Spinal cord (tissue), 10 donors: ENCODE data around the gene CDS1. TPM values are rescaled to one million over a fixed set of nuclear protein-coding genes. Genes with fewer than 3 reads are reported as not detected.
"Not testable (repeated sequence)": the region's sequence is repeated elsewhere in the genome, so short reads cannot be mapped to it uniquely, and the experiment has no call there.

Experiments
- DNase-seq, 6 donors: peaks; one replicate each; pipeline versions ENCODE4 v3.0.0 to v3.0.0-alpha.2; 2013 to 2015; ENCODE audit warnings: low spot score in 6 of 6, low read depth in 4 of 6
- H3K27ac ChIP-seq: one replicate; pipeline ENCODE4 v1.5.1; 2013; ENCODE audit warnings: low read depth, low read length, control low read depth
- H3K27me3 ChIP-seq: one replicate; pipeline ENCODE4 v1.6.1; 2013; ENCODE audit warnings: low read length; ENCODE audit not compliant: control insufficient read depth, insufficient read depth
- H3K36me3 ChIP-seq: one replicate; pipeline ENCODE4 v1.6.1; 2013; ENCODE audit warnings: low read length; ENCODE audit not compliant: control insufficient read depth, insufficient read depth
- H3K4me1 ChIP-seq: one replicate; pipeline ENCODE4 v1.6.1; 2013; ENCODE audit warnings: low read length; ENCODE audit not compliant: control insufficient read depth, insufficient read depth
- H3K4me3 ChIP-seq: one replicate; pipeline ENCODE4 v1.5.1; 2013; ENCODE audit warnings: low read depth, low read length, control low read depth
- H3K9me3 ChIP-seq: one replicate; pipeline ENCODE4 v1.6.1; 2013; ENCODE audit warnings: low read length; ENCODE audit not compliant: control insufficient read depth, insufficient read depth
- WGBS: methylation state at CpG from one replicate; pipeline ENCODE4 v1.1.5; 2013; ENCODE audit warnings: missing lambda C conversion rate; ENCODE audit not compliant: insufficient coverage; 5-methylcytosine and 5-hydroxymethylcytosine counted together
- long read RNA-seq, 4 donors: transcript quantifications; one replicate each; lab custom pipeline, GENCODE V29; 2026
- polyA plus RNA-seq, 2 donors: library from polyadenylated mRNA; unstranded; fragments of 120-200 nt; gene quantifications; one replicate each; pipeline ENCODE4 v1.2.1, GENCODE V29; 2013; ENCODE audit not compliant: insufficient read length in 2 of 2
- total RNA-seq, 2 donors: library from RNA; depleted of rRNA in 1 of 2; stranded (reverse); fragments of 120-200 nt in 1 of 2; fragments of >200 nt in 1 of 2; gene quantifications; one replicate each; pipeline versions ENCODE4 v1.2.3 to v1.2.4, GENCODE V29; 2013 to 2014
- donor health status: healthy.

Gene CDS1
- 10 to 100 TPM in 1 of 2 donors, 1 to 10 TPM in 1; 9.6 to 18.8 TPM for total RNA-seq
- 10 to 100 TPM; 15.4 to 18.0 TPM for polyA plus RNA-seq
- long read RNA-seq, donor 1, full-length matches to known transcripts = 6 of 15 reads
- long read RNA-seq, donor 1, partial matches to known transcripts = 9 of 15 reads
- long read RNA-seq, donor 1, other reads (novel, unspliced or antisense) = 0 of 15 reads
- long read RNA-seq, donor 2, full-length matches to known transcripts = 1 of 1 reads
- long read RNA-seq, donor 2, partial matches to known transcripts = 0 of 1 reads
- long read RNA-seq, donor 2, other reads (novel, unspliced or antisense) = 0 of 1 reads
- long read RNA-seq, donor 3, full-length matches to known transcripts = 2 of 7 reads
- long read RNA-seq, donor 3, partial matches to known transcripts = 5 of 7 reads
- long read RNA-seq, donor 3, other reads (novel, unspliced or antisense) = 0 of 7 reads
- long read RNA-seq, donor 4, full-length matches to known transcripts = 8 of 8 reads
- long read RNA-seq, donor 4, partial matches to known transcripts = 0 of 8 reads
- long read RNA-seq, donor 4, other reads (novel, unspliced or antisense) = 0 of 8 reads

DNA sequence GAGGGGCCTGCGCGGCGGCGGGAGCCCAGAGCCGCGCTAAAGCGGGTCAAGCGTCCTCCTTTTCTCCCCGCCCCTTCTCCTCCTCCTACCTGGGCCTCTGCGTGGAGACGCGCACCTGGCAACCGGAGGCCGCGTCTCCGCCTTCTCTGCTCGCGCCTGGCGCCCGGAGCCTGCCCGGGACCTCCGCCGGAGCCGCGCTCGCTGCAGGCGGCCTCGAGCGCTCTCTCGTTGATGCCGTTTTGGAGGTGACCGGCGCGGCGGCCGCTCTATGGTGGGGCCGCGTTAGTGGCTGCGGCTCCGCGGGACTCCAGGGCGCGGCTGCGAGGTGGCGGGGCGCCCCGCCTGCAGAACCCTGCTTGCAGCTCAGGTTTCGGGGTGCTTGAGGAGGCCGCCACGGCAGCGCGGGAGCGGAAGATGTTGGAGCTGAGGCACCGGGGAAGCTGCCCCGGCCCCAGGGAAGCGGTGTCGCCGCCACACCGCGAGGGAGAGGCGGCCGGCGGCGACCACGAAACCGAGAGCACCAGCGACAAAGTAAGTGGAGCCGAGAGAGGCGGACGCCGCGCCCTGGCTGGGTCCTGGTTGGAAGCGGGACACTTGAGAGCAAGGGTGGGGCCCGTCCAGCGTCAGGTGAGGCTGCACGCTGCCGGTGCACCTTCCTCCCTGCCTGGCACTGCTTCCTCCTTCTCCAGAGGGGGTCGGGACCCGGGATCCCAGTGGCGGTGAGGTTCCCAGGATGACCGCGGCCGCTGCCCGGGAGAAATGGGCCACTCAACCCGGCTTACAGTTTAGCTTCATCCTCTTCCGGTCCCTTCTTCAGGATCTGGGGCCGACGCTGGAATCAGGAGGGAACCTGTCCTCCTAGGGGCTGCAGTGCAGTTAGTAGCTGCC lies at the start of gene CDS1:
TSS of gene CDS1 (plus strand) at position 140 of the 888 bp plus-strand sequence. CDS start at position 415, 275 bp downstream.
- Histone ChIP-seq H3K27me3 (peaks cover 16% of the 10 kb centered on the region), H3K9me3 (peaks cover 1% of the 10 kb centered on the region), H3K27ac (peak within 1 kb of the TSS; percentile 64), H3K4me3 (peak within 1 kb of the TSS; percentile 63), H3K4me1 (peaks cover 13% of the 10 kb centered on the region), H3K36me3 (no peaks in the 10 kb centered on the region)
- WGBS = under 1% methylated on average over 87 of the region's 88 CpGs
- peak in 3 of 6 donors; percentile 10 to 39 (median 17) for DNase-seq

DNA sequence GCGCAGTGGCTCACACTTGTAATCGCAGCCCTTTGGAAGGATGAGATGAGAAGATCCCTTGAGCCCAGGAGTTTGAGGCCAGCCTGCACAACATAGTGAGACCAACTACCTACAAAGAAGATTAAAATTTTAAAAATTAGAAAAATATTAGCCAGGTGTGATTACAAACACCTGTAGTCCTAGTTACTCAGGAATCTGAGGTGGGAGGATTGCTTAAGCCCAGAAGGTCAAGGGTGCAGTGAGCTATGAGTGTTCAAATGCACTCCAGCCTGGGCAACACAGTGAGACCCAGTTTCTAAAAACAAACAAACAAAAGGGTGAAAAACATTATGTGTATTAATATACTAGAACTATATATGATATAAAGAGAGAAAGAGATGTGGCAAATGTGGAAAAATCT lies 47.0 kb upstream of the CDS1 start:
- no peak for DNase-seq
- Histone ChIP-seq H3K36me3 (no peaks in the 10 kb centered on the region), H3K27ac (no peak overlapping the region), H3K4me3 (no peak overlapping the region), H3K9me3 (no peaks in the 10 kb centered on the region), H3K27me3 (peaks cover 3% of the 10 kb centered on the region), H3K4me1 (no peaks in the 10 kb centered on the region)
- no CpG with 5 or more reads among the region's 2 CpGs for WGBS

DNA sequence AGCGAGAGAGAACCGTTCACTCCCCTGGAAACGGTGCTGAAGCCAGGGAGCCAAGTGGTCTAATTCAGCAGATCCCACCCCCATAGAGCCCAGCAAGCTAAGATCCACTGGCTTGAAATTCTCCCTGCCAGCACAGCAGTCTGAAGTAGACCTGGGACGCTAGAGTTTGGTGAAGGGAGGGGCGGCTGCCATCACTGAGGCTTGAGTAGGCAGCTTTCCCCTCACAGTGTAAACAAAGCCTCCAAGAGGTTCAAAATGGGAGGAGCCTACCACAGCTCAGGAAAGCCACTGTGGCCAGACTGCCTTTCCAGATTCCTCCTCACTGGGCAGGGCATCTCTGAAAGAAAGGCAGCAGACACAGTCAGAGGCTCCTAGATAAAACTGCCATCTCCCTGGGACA lies 37.8 kb upstream of the CDS1 start:
- DNase-seq = no peak
- Histone ChIP-seq H3K4me1 (no peaks in the 10 kb centered on the region), H3K36me3 (no peaks in the 10 kb centered on the region), H3K27ac (no peak overlapping the region), H3K4me3 (no peak overlapping the region), H3K27me3 (no peaks in the 10 kb centered on the region), H3K9me3 (no peaks in the 10 kb centered on the region)
- 65% methylated on average over 4 of the region's 5 CpGs for WGBS

DNA sequence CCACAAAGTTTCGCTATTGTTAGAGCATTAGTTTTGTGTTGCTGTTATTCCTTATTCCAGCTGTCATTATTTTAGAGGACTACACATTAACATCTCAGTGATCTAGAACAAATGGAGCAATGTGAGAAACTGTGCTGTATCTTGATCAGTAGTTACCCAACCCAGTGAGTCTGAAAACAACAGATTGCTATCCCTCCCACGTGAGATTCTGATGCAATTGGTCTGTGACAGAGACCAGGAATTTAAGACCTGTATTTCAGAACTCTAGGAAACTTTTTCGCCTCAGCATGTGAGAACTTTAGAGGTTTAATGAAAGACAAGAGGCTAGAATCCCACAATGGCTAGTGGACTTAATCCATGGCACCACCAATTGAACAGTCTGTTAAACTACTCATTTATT lies 35.7 kb upstream of the CDS1 start:
- H3K36me3 ChIP-seq = no peaks in the 10 kb centered on the region
- no peaks in the 10 kb centered on the region for H3K27me3 ChIP-seq
- no peaks in the 10 kb centered on the region for H3K9me3 ChIP-seq
- WGBS = 80% methylated on average over 1 of the region's 3 CpGs
- H3K4me3 ChIP-seq = no peak overlapping the region
- no peak for DNase-seq
- H3K27ac ChIP-seq = no peak overlapping the region
- H3K4me1 ChIP-seq = no peaks in the 10 kb centered on the region

DNA sequence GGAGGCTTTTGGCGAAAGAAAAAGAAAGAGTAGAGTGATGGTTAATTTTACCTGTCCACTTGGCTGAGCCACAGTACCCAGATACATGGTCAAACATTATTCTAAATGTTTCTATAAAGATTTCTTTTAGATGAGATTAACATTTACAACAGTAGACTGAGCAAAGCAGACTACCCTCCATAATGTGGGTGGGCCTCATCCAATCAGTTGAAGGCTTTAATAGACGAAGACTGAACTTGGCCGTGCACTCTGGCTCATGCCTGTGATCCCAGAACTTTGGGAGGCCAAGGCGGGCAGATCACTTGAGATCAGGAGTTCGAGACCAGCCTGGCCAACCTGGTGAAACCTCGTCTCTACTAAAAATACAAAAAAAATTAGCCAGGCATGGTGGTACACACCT lies 33.7 kb upstream of the CDS1 start:
- 90% methylated on average over 3 of the region's 6 CpGs for WGBS
- not testable (repeated sequence) for DNase-seq, H3K4me1 ChIP-seq, H3K4me3 ChIP-seq, H3K9me3 ChIP-seq, H3K27me3 ChIP-seq, H3K36me3 ChIP-seq, H3K27ac ChIP-seq

DNA sequence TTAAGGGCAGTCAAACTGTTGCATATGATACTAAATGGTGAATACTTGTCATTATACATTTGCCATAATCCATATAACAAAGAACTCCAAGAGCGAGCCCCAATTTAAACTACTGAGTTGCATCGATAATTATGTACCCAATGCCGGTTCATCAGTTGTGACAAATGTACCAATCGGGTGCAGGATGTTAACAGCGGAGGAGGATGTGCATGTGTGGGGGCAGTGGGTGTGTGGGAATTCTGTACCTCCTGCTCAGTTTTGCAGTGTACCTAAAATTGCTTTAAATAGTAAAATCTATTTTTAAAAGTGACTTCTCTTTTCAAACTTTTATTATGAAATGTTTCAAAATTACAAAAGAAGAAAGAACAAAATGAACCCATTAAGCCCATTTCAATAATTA lies 20.8 kb upstream of the CDS1 start:
- Histone ChIP-seq H3K4me1 (no peaks in the 10 kb centered on the region), H3K4me3 (no peak overlapping the region), H3K27ac (no peak overlapping the region), H3K27me3 (no peaks in the 10 kb centered on the region), H3K9me3 (no peaks in the 10 kb centered on the region), H3K36me3 (no peaks in the 10 kb centered on the region)
- no peak for DNase-seq
- WGBS = 100% methylated on average over 2 of the region's 5 CpGs

DNA sequence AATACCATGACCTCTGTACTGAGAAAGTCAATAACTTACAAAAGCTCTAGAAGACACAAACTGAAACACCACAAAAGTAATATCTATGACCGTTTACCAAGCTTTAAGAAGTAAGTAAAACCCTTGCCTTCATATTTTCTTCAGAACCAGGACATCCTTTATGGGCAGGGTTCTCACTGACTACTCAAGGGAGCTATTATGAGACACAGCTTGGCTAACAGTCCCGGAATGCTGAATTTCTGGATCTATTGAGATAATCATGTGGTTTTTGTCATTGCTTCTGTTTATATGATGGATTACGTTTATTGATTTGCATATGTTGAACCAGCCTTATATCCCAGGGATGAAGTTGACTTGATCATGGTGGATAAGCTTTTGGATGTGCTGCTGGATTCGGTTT lies 19.9 kb upstream of the CDS1 start:
- H3K27me3 ChIP-seq = no peaks in the 10 kb centered on the region
- no peaks in the 10 kb centered on the region for H3K4me1 ChIP-seq
- H3K36me3 ChIP-seq = no peaks in the 10 kb centered on the region
- no peaks in the 10 kb centered on the region for H3K9me3 ChIP-seq
- 83% methylated on average over 3 of the region's 4 CpGs for WGBS
- DNase-seq = no peak
- H3K4me3 ChIP-seq = no peak overlapping the region
- no peak overlapping the region for H3K27ac ChIP-seq

DNA sequence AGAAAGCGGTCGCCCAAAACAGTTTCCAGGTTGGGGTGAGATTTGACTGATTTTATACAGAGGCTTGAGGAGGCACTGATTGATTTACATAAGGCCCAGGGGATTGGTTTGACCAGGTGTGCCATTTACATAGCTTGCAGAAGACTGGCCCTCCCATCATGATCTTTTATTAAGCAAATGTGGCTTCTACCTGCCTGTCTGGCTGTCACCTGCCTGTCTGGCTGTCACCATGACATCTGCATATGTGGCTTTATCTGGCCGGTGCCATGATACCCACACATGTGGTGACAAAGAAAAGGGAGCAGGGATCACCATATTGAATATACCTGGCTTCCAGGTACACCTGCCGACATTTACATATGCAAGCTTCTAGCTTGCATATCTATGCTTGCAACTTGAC lies 17.0 kb upstream of the CDS1 start:
- H3K27me3 ChIP-seq = no peaks in the 10 kb centered on the region
- no peak for DNase-seq
- H3K9me3 ChIP-seq = no peaks in the 10 kb centered on the region
- H3K4me1 ChIP-seq = no peaks in the 10 kb centered on the region
- H3K4me3 ChIP-seq = no peak overlapping the region
- no peak overlapping the region for H3K27ac ChIP-seq
- WGBS = 92% methylated on average over 2 of the region's 4 CpGs
- H3K36me3 ChIP-seq = no peaks in the 10 kb centered on the region

DNA sequence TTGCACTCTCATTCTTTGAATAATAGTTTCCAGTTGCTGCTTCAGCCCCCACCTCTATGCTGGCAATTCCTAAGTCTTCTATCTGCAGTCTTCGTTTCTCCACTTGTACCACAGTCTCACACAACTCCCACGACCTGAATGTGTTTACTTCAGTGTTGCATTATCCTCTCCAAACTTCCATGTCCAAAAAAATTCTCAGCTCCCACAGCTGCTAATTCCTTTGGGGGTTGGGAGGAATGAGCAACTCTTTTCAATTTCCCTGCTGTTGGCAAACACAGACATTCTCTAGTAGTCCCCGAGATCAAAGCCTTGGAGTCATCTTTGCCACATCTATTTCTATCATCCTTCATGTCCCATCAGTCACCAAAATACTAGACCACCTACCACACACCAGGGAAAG lies 14.4 kb upstream of the CDS1 start:
- H3K27ac ChIP-seq = no peak overlapping the region
- H3K4me3 ChIP-seq = no peak overlapping the region
- no peaks in the 10 kb centered on the region for H3K27me3 ChIP-seq
- no peaks in the 10 kb centered on the region for H3K4me1 ChIP-seq
- H3K36me3 ChIP-seq = no peaks in the 10 kb centered on the region
- H3K9me3 ChIP-seq = no peaks in the 10 kb centered on the region
- DNase-seq = no peak
- WGBS = 58% methylated on average over 3 of the region's 3 CpGs
